Cardiac fibroblast (primary cell): ENCODE results near the gene WDR26.
"Not testable (repeated sequence)": the region's sequence is repeated elsewhere in the genome, so short reads cannot be mapped to it uniquely, and the experiment has no call there.

Experiments
- DNase-seq, 2 donors: peaks; one replicate each; pipeline versions ENCODE4 v3.0.0 to v3.0.0-alpha.2; 2010; ENCODE audit warnings: low read depth in 2 of 2
- H3K4me3 ChIP-seq, 2 donors: replicated peaks in 1 of 2; 1 replicate in 1 of 2; 2 replicates in 1 of 2; pipeline ENCODE4 v1.5.1; 2011; ENCODE audit warnings: low read depth in 2 of 2, low read length in 2 of 2, mild to moderate bottlenecking in 2 of 2, moderate library complexity in 1 of 2
- TF ChIP-seq, protein P1 (sequence below): IDR thresholded peaks from one replicate; pipeline ENCODE4 v1.5.1; 2011; ENCODE audit warnings: low read depth, mild to moderate bottlenecking, low read length, inconsistent platforms

The WDR26 gene

DNA sequence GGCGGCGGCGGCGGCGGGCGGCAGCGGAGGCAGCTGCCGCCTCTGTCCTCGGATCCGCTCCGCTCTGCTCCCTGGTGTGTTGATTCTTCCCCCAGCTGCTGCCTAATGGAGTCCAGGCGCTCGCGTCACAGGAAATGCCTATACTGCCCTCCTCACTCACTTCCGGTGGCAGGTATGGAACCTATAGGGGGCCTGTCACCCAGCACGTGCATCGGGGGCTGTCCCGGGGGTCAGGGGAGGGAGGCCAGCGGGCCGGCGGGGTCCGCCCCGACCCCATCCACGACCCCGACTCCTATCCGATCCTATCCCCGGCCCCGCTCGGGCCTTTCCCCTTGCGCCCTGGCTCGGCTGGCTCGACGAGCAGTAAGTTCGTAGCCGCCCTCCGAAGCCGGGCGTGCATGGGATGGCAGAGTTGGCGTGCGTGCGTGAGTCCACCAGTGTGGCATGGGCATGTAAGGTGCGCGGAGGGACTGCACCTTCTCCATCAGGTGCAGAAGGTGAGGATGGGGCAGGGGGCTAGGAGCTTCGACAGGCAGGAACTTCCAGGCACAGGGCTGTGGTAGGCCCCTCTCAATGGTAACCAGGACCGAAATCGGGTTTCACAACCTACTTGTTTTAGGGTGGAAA, at the start of gene WDR26:
Gene WDR26, minus strand, starts transcription at position 107 of the 627 bp plus-strand sequence.
- peak within 1 kb of the TSS; percentile 83 to 93 for H3K4me3 ChIP-seq
- TF ChIP-seq, protein P1, sequence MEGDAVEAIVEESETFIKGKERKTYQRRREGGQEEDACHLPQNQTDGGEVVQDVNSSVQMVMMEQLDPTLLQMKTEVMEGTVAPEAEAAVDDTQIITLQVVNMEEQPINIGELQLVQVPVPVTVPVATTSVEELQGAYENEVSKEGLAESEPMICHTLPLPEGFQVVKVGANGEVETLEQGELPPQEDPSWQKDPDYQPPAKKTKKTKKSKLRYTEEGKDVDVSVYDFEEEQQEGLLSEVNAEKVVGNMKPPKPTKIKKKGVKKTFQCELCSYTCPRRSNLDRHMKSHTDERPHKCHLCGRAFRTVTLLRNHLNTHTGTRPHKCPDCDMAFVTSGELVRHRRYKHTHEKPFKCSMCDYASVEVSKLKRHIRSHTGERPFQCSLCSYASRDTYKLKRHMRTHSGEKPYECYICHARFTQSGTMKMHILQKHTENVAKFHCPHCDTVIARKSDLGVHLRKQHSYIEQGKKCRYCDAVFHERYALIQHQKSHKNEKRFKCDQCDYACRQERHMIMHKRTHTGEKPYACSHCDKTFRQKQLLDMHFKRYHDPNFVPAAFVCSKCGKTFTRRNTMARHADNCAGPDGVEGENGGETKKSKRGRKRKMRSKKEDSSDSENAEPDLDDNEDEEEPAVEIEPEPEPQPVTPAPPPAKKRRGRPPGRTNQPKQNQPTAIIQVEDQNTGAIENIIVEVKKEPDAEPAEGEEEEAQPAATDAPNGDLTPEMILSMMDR, result no peak
- DNase-seq, result peak; percentile 76 to 77

DNA sequence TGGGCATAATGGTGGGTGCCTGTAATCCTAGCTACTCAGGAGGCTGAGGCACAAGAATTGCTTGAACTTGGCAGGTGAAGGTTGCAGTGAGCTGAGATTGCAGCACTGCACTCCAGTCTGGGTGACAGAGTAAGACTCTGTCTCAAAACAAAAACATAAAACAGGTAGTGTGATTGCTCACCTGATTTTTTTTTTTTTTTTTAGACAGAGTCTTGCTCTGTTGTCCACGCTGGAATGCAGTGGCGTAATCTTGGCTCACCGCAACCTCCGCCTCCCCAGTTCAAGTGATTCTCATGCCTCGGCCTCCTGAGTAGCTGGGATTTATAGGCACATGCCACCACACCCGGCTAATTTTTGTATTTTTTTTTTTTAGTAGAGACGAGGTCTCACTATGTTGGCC, 48.6 kb upstream of the WDR26 start:
- not testable (repeated sequence) for H3K4me3 ChIP-seq, DNase-seq

DNA sequence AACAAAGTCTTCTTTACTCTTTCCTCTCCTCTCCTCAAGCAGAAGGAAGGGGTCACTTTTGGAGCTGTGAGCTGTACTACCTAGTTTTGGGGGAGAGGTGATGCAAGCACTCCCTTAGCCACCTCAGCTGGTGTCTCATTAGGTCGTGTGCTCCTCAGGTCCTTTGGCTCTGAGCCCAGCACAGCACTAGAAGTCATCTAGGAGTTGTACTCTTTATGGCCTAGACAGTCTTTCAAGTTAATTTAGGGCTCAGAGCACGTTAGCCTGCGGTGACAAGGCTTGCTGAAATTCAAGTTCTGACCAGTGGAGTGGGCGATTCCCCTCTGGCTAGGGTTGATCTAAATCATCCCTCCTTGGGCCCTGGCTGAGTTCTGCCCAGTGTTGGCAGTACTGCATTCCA, 48.0 kb upstream of the WDR26 start:
- no peak overlapping the region for H3K4me3 ChIP-seq
- TF ChIP-seq, protein P1, result no peak
- DNase-seq, result peak in 1 of 2 donors; percentile 17

DNA sequence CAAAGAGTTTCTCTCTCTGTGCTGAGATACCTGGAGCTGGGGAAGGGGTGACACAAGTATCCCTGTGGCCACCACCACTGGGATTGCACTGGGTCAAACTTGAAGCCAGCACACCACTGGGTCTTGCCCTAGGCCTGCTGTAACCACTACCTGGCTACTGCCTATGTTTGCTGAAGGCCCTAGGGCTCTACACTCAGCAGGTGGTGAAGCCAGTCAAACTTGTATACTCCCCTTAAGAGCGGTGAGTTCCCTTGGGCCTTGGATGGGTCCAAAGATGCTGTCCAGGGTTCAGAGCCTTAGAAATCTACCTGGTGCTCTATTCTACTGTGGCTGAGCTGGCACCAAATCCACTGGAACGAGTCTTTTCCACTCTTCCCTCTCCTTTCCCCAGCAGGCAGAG, 47.0 kb upstream of the WDR26 start:
- DNase-seq, result no peak
- TF ChIP-seq, protein P1, result no peak
- H3K4me3 ChIP-seq, result no peak overlapping the region

DNA sequence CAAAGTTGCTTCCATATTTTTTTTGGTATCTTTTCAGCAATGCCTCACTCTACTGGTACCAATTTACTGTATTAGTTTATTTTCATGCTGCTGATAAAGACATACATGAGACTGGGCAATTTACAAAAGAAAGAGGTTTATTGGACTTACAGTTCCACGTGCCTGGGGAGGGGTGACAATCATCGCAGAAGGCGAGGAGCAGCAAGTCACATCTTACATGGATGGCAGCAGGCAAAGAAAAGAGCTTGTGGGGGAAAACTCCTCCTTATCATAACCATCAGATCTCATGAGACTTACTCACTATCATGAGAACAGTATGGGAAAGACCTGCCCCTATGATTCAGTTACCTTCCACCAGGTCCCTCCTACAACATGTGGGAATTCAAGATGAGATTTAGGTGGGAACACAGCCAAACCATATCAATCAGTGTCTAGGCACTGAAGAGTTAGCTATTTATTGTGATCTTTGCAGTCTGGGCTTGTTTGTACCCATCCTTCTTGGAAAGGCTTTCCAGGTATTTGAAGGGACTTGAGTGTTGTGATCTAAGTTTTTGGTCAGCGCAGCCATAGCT, 46.4 kb upstream of the WDR26 start:
- H3K4me3 ChIP-seq, DNase-seq: not testable (repeated sequence)

- H3K4me3 ChIP-seq, DNase-seq: not testable (repeated sequence)
Measured at GRCh38 chr1:224480200-224480599, 45.6 kb upstream of the WDR26 start.

GRCh38 chr1:224472806-224473205, 38.2 kb upstream of the WDR26 start:
- TF ChIP-seq, protein P1, result no peak
- no peak overlapping the region for H3K4me3 ChIP-seq
- no peak for DNase-seq

- TF ChIP-seq, protein P1, result no peak
- DNase-seq, result no peak
- no peak overlapping the region for H3K4me3 ChIP-seq
Measured at GRCh38 chr1:224466154-224466553, 31.6 kb upstream of the WDR26 start.
